Neural cell (in vitro differentiated cells): ENCODE results near the gene LZTFL1. TPM values are rescaled to one million over a fixed set of nuclear protein-coding genes. Genes with fewer than 3 reads are reported as not detected.

Experiments used
- H2AFZ ChIP-seq: fragments of 200-600, 300-800 bp; sonication (generic), shearing (Covaris generic); 2 replicates; pipeline ENCODE4 v1.6.0; 2014; ENCODE audit warnings: low read depth, mild to moderate bottlenecking, antibody characterized with exemption, low read length, moderate library complexity
- H3F3A ChIP-seq: fragments of 200-600 bp; shearing (Covaris generic); 2 replicates; pipeline ENCODE4 v1.6.1; 2016; ENCODE audit warnings: mild to moderate bottlenecking, moderate library complexity, mixed read lengths, antibody characterized with exemption, low read length; ENCODE audit not compliant: insufficient read depth, poor library complexity, severe bottlenecking
- H3K27ac ChIP-seq: fragments of 200-600, 300-800 bp; sonication (generic), shearing (Covaris generic); 2 replicates; pipeline ENCODE4 v1.5.1; 2014; ENCODE audit warnings: mild to moderate bottlenecking, low read length, moderate library complexity
- H3K27me3 ChIP-seq: fragments of 300-800, 200-600 bp; sonication (generic), shearing (Covaris generic); 2 replicates; pipeline ENCODE4 v1.6.0; 2014; ENCODE audit warnings: mild to moderate bottlenecking, low read depth, low read length, moderate library complexity; ENCODE audit not compliant: insufficient read depth
- H3K36me3 ChIP-seq: fragments of 300-800, 200-600 bp; sonication (generic), shearing (Covaris generic); 2 replicates; pipeline ENCODE4 v1.5.1; 2014; ENCODE audit warnings: mild to moderate bottlenecking, antibody characterized with exemption, low read length, moderate library complexity; ENCODE audit not compliant: insufficient read depth
- H3K4me2 ChIP-seq: fragments of 300-800, 200-600 bp; sonication (generic), shearing (Covaris generic); 2 replicates; pipeline ENCODE4 v1.6.0; 2014; ENCODE audit warnings: mild to moderate bottlenecking, low read length
- H3K4me3 ChIP-seq: fragments of 300-800, 200-600 bp; sonication (generic), shearing (Covaris generic); 2 replicates; pipeline ENCODE4 v1.5.1; 2014; ENCODE audit warnings: mild to moderate bottlenecking, low read length, moderate library complexity
- H3K79me2 ChIP-seq: fragments of 200-600 bp; shearing (Covaris generic); replicated peaks from 2 replicates; pipeline ENCODE4 v1.6.0; 2014; ENCODE audit warnings: mild to moderate bottlenecking, low read length, moderate library complexity; ENCODE audit not compliant: insufficient read depth
- H3K9ac ChIP-seq: fragments of 300-800, 200-600 bp; sonication (generic), shearing (Covaris generic); 2 replicates; pipeline ENCODE4 v1.6.1; 2016; ENCODE audit warnings: mild to moderate bottlenecking, low read length, mixed read lengths
- H3K9me2 ChIP-seq: fragments of 200-600 bp; shearing (Covaris generic); 2 replicates; pipeline ENCODE4 v1.6.1; 2016; ENCODE audit warnings: mild to moderate bottlenecking, low read length, mixed read lengths; ENCODE audit not compliant: insufficient read depth
- H3K9me3 ChIP-seq: fragments of 200-600, 300-800 bp; sonication (generic), shearing (Covaris generic); 2 replicates; pipeline ENCODE4 v1.6.1; 2016; ENCODE audit warnings: mild to moderate bottlenecking, mixed run types, low read length, moderate library complexity, mixed read lengths
- H4K20me1 ChIP-seq: fragments of 200-600 bp; shearing (Covaris generic); 2 replicates; pipeline ENCODE4 v1.6.1; 2016; ENCODE audit warnings: mild to moderate bottlenecking, mixed run types; ENCODE audit not compliant: insufficient read depth
- EP300 ChIP-seq: fragments of 450-650 bp; conservative IDR thresholded peaks from 2 replicates; pipeline ENCODE4 v1.6.1; 2014; ENCODE audit warnings: antibody characterized with exemption, mild to moderate bottlenecking, moderate library complexity; ENCODE audit not compliant: poor library complexity, severe bottlenecking
- EZH2 ChIP-seq: fragments of 200-600, 300-800 bp; shearing (Covaris generic), sonication (generic); IDR thresholded peaks from 2 replicates; pipeline ENCODE4 v1.6.1; 2014; ENCODE audit warnings: antibody characterized with exemption, low read length, borderline replicate concordance, mild to moderate bottlenecking; ENCODE audit not compliant: insufficient read depth, poor library complexity, severe bottlenecking
- MXI1 ChIP-seq: fragments of 450-650 bp; conservative IDR thresholded peaks from 2 replicates; pipeline ENCODE4 v1.6.1; 2014; ENCODE audit warnings: antibody characterized with exemption, mild to moderate bottlenecking; ENCODE audit not compliant: poor library complexity, severe bottlenecking
- POLR2AphosphoS5 ChIP-seq: IDR thresholded peaks from 2 replicates; pipeline ENCODE4 v1.6.1; 2012
- RAD21 ChIP-seq: fragments of 450-650 bp; conservative IDR thresholded peaks from 2 replicates; pipeline ENCODE4 v1.6.1; 2014; ENCODE audit warnings: antibody characterized with exemption, mild to moderate bottlenecking, moderate library complexity
- SMC3 ChIP-seq: fragments of 450-650 bp; conservative IDR thresholded peaks from 2 replicates; pipeline ENCODE4 v1.6.1; 2014; ENCODE audit warnings: antibody characterized with exemption, mild to moderate bottlenecking, moderate library complexity; ENCODE audit not compliant: poor library complexity
- TAF1 ChIP-seq: IDR thresholded peaks from 2 replicates; pipeline ENCODE4 v1.6.1; 2012; ENCODE audit warnings: low read depth
- polyA plus RNA-seq: library from polyadenylated mRNA; depleted of rRNA; stranded (reverse); fragments of >200 nt; gene quantifications from 2 replicates; pipeline ENCODE4 v1.2.3, GENCODE V29; 2014
- TF ChIP-seq, protein P1 (sequence below): IDR thresholded peaks from 2 replicates; pipeline ENCODE4 v1.6.1; 2012; ENCODE audit warnings: borderline replicate concordance
- TF ChIP-seq, protein P2 (sequence below): fragments of 450-650 bp; IDR thresholded peaks from 2 replicates; pipeline ENCODE4 v1.5.1; 2014; ENCODE audit warnings: antibody characterized with exemption, mild to moderate bottlenecking, moderate library complexity; ENCODE audit not compliant: poor library complexity, severe bottlenecking

Gene LZTFL1
- polyA plus RNA-seq, 1 donor from 2014 or later, result 26.8 TPM

DNA sequence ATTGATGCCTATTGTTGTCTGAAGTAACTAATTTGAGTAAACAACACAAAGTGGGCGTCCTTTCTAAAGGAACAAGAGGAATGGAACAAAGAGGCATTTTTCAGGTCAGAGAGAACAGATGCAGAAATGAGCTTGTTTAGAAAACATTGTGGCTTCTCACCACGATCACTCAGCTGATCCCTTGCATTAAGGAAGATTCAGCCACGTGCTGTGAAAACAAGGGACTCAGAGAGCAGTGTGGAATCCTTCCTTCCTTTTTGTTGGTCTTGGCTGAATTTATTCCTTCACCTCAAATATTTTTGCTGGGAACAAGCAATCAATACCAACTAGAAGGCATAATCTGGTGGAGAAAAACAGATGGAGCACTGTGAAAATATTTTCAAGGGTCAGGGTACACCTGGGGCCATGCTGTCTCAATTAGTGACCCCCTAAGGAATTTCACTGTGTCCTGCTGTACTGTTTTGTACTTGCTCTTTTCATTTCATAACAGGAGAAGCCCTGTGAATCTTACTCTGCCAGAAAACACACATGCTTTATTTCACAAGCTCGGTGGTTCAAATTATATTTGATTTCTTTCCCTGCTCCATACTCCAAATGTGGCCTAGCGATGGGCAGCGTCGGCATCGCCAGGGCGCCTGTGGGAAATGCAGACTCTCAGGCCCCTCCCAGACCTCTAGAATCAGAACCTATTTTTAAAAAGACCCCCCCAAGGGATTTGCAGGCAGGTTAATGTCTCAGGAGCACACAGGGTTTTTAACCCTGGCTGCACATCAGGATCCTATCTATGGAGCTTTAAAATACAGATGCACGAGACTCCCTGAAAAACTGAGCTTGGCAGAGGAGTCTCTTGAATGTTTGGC, 34.0 kb downstream of the LZTFL1 start:
- TF ChIP-seq EZH2 (no peak), EP300 (no peak), TAF1 (no peak), RAD21 (no peak), POLR2AphosphoS5 (no peak), SMC3 (no peak), MXI1 (no peak)
- TF ChIP-seq, protein P1, sequence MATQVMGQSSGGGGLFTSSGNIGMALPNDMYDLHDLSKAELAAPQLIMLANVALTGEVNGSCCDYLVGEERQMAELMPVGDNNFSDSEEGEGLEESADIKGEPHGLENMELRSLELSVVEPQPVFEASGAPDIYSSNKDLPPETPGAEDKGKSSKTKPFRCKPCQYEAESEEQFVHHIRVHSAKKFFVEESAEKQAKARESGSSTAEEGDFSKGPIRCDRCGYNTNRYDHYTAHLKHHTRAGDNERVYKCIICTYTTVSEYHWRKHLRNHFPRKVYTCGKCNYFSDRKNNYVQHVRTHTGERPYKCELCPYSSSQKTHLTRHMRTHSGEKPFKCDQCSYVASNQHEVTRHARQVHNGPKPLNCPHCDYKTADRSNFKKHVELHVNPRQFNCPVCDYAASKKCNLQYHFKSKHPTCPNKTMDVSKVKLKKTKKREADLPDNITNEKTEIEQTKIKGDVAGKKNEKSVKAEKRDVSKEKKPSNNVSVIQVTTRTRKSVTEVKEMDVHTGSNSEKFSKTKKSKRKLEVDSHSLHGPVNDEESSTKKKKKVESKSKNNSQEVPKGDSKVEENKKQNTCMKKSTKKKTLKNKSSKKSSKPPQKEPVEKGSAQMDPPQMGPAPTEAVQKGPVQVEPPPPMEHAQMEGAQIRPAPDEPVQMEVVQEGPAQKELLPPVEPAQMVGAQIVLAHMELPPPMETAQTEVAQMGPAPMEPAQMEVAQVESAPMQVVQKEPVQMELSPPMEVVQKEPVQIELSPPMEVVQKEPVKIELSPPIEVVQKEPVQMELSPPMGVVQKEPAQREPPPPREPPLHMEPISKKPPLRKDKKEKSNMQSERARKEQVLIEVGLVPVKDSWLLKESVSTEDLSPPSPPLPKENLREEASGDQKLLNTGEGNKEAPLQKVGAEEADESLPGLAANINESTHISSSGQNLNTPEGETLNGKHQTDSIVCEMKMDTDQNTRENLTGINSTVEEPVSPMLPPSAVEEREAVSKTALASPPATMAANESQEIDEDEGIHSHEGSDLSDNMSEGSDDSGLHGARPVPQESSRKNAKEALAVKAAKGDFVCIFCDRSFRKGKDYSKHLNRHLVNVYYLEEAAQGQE, result no peak
- TF ChIP-seq, protein P2, sequence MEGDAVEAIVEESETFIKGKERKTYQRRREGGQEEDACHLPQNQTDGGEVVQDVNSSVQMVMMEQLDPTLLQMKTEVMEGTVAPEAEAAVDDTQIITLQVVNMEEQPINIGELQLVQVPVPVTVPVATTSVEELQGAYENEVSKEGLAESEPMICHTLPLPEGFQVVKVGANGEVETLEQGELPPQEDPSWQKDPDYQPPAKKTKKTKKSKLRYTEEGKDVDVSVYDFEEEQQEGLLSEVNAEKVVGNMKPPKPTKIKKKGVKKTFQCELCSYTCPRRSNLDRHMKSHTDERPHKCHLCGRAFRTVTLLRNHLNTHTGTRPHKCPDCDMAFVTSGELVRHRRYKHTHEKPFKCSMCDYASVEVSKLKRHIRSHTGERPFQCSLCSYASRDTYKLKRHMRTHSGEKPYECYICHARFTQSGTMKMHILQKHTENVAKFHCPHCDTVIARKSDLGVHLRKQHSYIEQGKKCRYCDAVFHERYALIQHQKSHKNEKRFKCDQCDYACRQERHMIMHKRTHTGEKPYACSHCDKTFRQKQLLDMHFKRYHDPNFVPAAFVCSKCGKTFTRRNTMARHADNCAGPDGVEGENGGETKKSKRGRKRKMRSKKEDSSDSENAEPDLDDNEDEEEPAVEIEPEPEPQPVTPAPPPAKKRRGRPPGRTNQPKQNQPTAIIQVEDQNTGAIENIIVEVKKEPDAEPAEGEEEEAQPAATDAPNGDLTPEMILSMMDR, result no peak
- H3F3A ChIP-seq, result no peaks in the 10 kb centered on the region
- H3K27ac ChIP-seq, result no peak overlapping the region

DNA sequence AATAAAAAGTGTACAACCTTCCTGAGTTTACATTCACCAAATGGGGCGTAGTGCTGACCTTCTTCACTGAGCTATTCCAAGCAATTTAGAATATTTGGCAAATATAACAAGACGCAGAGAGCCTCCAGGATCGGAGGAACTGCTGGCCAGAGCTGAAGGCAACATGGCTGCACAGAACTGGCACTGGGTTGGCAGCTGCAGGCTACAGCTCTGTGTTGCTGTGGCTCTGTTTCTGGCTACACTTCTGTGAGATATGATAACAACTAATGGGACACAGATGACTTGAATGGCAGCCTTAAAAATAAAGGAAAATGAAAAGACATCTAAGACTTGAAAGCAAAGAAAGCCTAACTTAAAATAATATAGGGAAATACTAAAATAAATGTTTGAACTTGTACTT, 34.8 kb downstream of the LZTFL1 start:
- TF ChIP-seq TAF1 (no peak), MXI1 (no peak), RAD21 (no peak), EZH2 (no peak), EP300 (no peak), SMC3 (no peak), POLR2AphosphoS5 (no peak)
- TF ChIP-seq, protein P1, result no peak
- TF ChIP-seq, protein P2, result no peak
- H3K4me2 ChIP-seq, result no peak overlapping the region
- H3K27ac ChIP-seq, result no peak overlapping the region

More for the DNA sequence above, 34.0 kb downstream of the LZTFL1 start:
- no peaks in the 10 kb centered on the region for H3K9me2 ChIP-seq
- H3K9ac ChIP-seq, result no peak overlapping the region
- no peak overlapping the region for H3K4me3 ChIP-seq
- no peaks in the 10 kb centered on the region for H3K79me2 ChIP-seq
- H3K4me2 ChIP-seq, result no peak overlapping the region
- no peak overlapping the region for H2AFZ ChIP-seq
- H4K20me1 ChIP-seq, result no peaks in the 10 kb centered on the region
- H3K27me3 ChIP-seq, result no peaks in the 10 kb centered on the region
- no peaks in the 10 kb centered on the region for H3K36me3 ChIP-seq
- no peaks in the 10 kb centered on the region for H3K9me3 ChIP-seq

More for the DNA sequence above, 34.8 kb downstream of the LZTFL1 start:
- Histone ChIP-seq H3K9me2 (no peaks in the 10 kb centered on the region), H3K4me3 (no peak overlapping the region), H3K79me2 (no peaks in the 10 kb centered on the region), H3F3A (no peaks in the 10 kb centered on the region), H3K9me3 (no peaks in the 10 kb centered on the region), H2AFZ (no peak overlapping the region), H3K27me3 (no peaks in the 10 kb centered on the region), H3K36me3 (no peaks in the 10 kb centered on the region), H4K20me1 (no peaks in the 10 kb centered on the region), H3K9ac (no peak overlapping the region)
